Activated CD4-positive, alpha-beta T cell treated with anti-CD3 and anti-CD28 coated beads, Interleukin-2, Interleukin-4, amounts not matched to agents 100 ng/mL and 50 ng/mL, durations not matched to agents 16 hours and 8 hours (primary cell): ENCODE data around the gene PCYT1B.
"Not testable (repeated sequence)": the region's sequence is repeated elsewhere in the genome, so short reads cannot be mapped to it uniquely, and the experiment has no call there.

Experiments
- DNase-seq: peaks from one replicate; pipeline ENCODE4 v3.0.0-alpha.2; 2020; ENCODE audit warnings: low spot score

PCYT1B gene

DNA sequence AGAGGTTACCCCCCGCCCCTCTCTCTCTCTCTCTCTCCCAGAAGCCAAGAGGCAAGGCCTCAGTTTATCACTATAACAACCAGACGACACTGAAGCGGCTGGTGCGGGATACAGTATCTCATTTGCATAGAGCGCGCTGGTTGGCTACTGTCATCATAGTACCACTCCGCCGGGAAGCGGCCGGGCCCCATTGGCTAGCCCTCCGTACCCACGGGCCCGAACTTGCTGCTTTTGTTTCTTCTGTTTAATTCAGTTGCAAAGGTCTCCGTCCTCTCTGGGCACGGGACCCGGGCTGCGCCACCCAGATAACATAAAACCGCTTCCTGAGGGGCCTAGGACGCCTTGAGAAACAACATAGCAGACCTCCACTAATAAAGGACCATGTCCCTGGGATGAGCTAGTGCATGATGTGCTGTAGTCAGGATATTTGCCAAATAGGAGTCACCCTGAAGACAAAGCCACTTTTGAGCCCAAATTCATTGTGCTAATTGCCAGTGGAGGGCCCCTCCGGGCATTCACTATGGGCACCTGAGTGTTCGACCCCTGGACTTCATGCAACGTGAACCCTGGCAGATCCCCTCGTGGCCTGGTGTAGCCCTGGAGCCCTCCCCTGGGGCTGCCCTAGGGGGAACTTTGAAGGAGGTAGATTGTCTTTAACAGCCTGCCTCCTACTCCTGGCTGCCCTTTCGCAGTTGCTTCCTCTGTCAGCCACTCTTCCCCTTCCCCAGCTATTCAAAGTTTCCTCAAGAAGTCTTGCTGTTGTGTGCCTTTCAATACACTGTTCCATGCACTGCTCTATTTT lies at the start of gene PCYT1B:
TSS of gene PCYT1B (minus strand) at position 91 of the 802 bp plus-strand sequence. CDS start 242 bp downstream, outside the sequence.
- peak; percentile 49 for DNase-seq

DNA sequence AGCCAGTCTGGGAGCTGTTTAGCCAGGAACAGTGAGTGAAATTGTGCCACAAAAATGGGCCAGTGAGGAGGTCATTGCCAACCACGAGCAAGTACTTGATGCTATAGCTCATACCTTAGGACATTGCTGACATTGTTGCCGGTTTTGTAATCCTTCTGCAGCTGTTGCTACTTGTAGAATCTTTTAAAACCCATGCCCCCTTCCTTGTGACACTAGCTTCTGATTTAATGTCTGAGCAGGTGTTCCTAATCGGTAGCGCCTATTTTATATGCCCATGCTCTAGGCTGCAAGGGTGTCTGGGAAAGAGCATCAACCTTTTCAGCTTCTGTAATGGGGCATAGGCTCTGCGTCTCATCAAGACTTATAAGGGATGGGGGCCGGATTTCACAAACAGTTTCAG lies 49.1 kb upstream of the PCYT1B start:
- no peak for DNase-seq

DNA sequence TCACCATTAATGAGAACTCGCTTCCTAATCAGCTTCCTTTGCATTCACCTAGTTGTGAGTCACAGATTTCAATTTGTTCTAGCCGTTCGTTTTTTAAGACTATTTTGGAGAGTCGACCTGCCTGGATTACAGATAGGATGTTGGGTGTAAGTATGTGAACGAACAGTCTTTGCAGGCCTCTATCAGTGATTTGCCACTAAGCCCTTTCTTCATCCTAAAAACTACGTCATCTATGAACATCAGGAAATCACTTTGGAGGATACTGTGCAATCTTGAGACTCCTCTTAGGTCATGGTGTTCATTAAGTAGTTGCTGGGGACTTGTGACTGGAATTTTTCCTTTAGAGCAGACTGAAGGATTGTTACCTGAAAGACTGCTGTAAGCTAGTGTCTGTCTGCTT lies 47.7 kb upstream of the PCYT1B start:
- DNase-seq = no peak

- DNase-seq = peak; percentile 84
These were observed 46.5 kb upstream of the PCYT1B start, which contains the start of gene POLA1 for GRCh38 chrX:24693453-24694202. Gene POLA1 (plus strand): TSS chrX:24693918. CDS start chrX:24693962, 44 bp downstream.

DNA sequence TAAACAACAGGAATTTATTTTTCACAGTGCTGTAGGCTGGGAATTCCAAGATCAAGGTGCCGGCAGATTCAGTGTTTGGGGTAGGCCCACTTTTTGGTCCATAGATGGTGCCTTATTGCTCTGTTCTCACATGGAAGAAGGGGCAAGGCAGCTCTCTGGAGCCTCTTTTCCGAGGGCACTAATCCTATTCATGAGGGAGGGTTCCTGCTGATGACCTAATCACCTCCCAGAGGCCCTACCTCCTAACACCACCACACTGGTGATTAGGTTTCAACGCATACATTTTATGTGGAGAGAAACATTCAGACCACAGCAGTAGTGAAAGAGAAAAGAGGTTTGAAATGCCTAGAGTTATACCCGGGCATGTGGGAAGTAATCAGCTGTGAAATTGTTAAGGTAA lies 45.2 kb upstream of the PCYT1B start:
- no peak for DNase-seq

- DNase-seq = no peak
These were observed 36.9 kb upstream of the PCYT1B start for GRCh38 chrX:24684048-24684447.

- peak; percentile 73 for DNase-seq
These were observed 35.7 kb upstream of the PCYT1B start for GRCh38 chrX:24682739-24683432.

- peak; percentile 19 for DNase-seq
These were observed 29.4 kb upstream of the PCYT1B start for GRCh38 chrX:24676403-24677024.

- DNase-seq = no peak
These were observed 26.3 kb upstream of the PCYT1B start for GRCh38 chrX:24673424-24673823.

GRCh38 chrX:24672701-24673190 lies 25.6 kb upstream of the PCYT1B start:
- DNase-seq = no peak

DNA sequence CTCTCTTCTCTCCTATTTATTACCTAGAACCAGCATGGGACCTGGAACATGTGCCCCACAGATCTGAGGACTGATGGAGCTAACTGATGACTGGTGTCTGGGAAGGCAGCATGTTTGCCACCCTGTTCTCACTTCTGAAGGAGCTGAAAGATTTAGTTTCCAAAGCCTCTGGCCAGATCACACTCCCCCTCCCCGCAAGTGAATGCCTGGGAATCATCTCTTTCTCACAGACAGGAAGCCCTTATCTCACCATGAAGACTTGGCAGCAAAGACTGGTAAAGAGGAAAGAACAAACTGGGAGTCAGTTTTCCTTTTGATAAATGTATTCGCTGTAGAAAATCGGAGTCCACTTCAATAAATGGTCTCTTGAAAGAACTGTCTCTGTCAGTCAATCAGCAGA lies 21.0 kb upstream of the PCYT1B start:
- no peak for DNase-seq

DNA sequence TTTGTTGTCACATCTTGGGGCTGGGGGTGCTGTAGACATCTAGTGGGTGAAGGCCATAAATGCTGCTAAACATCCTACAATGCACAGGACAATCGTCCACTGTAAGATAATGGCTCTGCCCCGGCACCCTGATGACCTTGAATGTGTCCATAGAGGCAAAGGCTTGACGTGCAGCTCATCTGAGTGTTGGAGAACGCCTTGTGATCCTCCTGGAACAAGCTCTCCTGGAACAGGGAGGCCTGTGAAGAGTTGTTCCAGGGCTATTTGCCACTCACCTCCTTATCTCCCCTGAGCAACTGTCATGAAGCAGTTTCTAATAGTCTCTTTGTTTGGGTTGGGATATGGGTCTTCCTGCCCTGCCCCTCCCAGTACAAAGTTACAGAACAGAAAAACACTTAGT lies 15.2 kb upstream of the PCYT1B start:
- no peak for DNase-seq

DNA sequence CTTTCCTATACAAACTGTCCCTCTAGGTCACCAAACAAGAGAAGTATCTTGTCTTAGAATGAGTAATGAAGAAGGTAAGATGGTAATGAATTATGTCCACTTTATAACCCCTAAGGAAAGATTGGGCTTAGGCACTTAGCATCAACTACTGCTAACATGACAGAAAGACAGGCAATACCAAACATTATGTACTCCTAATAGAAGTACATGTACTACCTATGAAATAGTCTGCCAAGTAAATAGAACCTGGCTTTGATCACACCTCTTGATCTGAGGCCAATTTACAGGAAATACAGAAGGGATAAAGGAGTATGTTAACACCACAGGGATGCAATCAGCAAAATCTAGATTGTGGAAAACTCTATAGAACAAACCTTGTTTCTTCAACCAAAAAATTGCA lies 14.1 kb upstream of the PCYT1B start:
- no peak for DNase-seq

DNA sequence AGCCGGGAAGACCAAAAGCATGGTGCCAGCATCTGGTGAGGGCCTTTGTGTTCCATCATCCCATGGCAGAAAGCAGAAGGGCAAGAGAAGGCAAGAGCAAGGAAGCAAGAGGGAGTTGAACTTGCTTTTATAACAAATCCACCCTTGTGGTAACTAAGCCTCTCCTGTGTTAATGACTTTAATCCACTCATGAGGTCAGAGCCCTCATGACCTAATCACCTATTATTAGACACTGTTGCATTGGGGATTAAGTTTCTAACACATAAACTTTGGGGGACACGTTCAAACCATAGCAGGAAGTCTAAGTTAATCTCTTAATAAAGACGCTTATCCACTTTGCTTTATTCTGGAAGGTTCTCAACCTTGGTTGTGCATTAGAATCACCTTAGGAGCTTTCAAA lies 12.5 kb upstream of the PCYT1B start:
- DNase-seq = no peak

- DNase-seq = no peak
These were observed 12.0 kb upstream of the PCYT1B start for GRCh38 chrX:24659106-24659505.

DNA sequence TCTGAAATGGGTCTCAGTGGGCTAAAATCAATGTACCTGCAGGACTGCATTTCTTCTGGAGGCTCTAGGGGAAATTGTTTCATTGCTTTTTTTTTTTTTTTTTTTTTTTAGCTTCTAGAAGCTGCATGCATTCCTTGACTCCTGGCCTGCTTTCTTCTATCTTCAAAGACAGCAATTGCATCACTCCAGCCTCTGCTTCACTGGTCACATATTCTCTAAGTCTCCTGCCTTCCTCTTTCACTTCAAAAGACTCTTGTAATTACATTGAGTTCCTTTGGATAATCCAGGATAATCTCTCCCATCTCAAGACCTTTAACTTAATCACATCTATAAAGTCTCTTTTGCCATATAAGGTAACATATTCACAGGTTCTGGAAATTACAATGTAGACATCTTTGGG lies 11.3 kb upstream of the PCYT1B start:
- DNase-seq = no peak

- DNase-seq = no peak
These were observed 10.7 kb upstream of the PCYT1B start for GRCh38 chrX:24657671-24658386.

- DNase-seq = not testable (repeated sequence)
These were observed 8.5 kb upstream of the PCYT1B start for GRCh38 chrX:24655679-24656078.

DNA sequence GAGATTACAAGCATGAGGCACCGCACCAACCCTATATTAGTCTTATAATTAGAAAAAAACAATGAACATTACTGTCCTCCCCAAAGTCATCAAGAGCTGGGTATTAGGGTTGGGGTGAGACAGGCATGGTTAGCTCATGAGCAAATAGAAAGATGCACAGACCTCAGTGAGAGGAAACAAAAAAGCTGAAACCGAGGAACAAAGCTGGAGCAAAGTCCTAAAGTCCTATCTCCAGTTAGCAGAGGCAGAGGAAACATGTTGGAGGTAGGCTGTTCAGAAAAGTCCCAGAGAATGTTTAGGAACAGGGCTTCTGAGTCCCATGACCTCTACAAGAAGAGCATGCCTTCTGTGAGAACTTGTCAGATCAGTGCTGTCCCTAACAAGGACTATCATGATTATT lies 4.6 kb upstream of the PCYT1B start:
- no peak for DNase-seq

DNA sequence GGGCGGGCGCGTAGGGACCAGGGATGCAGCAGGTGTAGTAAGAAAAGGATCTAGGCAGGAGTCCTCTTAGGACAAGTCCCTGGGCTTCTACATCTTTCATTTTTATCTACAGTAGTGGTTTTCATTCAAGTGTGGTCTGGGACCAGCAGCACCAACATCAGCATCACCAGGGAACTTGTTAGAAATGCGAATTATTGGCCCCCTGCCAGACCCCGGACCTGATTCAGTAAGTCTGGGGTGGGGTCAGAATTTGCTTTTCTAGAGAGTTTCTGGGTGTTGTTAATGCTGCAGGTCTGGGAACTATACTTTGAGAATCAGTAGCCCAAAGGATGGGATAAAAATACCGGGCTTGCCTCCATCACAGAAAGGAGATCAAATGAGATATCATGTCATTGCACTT lies 1.3 kb upstream of the PCYT1B start:
- no peak for DNase-seq

- DNase-seq = no peak
These were observed 383 bp downstream of the PCYT1B start for GRCh38 chrX:24646745-24647182.
